Activated naive CD8-positive, alpha-beta T cell treated with anti-CD3 and anti-CD28 coated beads for 36 hours (primary cell): ENCODE data around the gene FAM221A. TPM values are rescaled to one million over a fixed set of nuclear protein-coding genes. Genes with fewer than 3 reads are reported as not detected.
"Not testable (repeated sequence)": the region's sequence is repeated elsewhere in the genome, so short reads cannot be mapped to it uniquely, and the experiment has no call there.

Experiments
- DNase-seq: peaks from one replicate; pipeline ENCODE4 v3.0.0; 2021
- H3K27ac Mint-ChIP-seq: one replicate; pipeline ENCODE4 v1.8.0; 2022; ENCODE audit warnings: mild to moderate bottlenecking, moderate library complexity, mixed read lengths
- H3K27me3 Mint-ChIP-seq: one replicate; pipeline ENCODE4 v1.8.0; 2022; ENCODE audit warnings: mild to moderate bottlenecking, mixed read lengths
- H3K36me3 Mint-ChIP-seq: one replicate; pipeline ENCODE4 v1.8.0; 2021; ENCODE audit warnings: mild to moderate bottlenecking, mixed read lengths
- H3K4me1 Mint-ChIP-seq: one replicate; pipeline ENCODE4 v1.8.0; 2021; ENCODE audit warnings: mixed read lengths
- H3K4me3 Mint-ChIP-seq: one replicate; pipeline ENCODE4 v1.8.0; 2022; ENCODE audit warnings: mild to moderate bottlenecking, moderate library complexity, mixed read lengths
- H3K9me3 Mint-ChIP-seq: one replicate; pipeline ENCODE4 v1.8.0; 2022; ENCODE audit warnings: mixed read lengths
- total RNA-seq, 2 experiments: library from RNA; stranded (reverse); gene quantifications; one replicate each; pipeline ENCODE4 v1.2.3, GENCODE V29; 2021

Gene FAM221A
- total RNA-seq, result 1 to 10 TPM; 4.6 to 4.7 TPM

- Mint-ChIP-seq H3K27ac (peak within 1 kb of the TSS; percentile 72), H3K27me3 (peaks cover 2% of the 10 kb centered on the region), H3K4me1 (peaks cover 10% of the 10 kb centered on the region), H3K4me3 (peak within 1 kb of the TSS; percentile 85), H3K9me3 (peaks cover 3% of the 10 kb centered on the region), H3K36me3 (peaks cover 5% of the 10 kb centered on the region)
- DNase-seq, result peak; percentile 85
Measured at GRCh38 chr7:23679898-23680413, at the start of gene FAM221A. TSS of gene FAM221A (plus strand) at chr7:23680199. CDS start at chr7:23680219, 20 bp downstream.

GRCh38 chr7:23633417-23633816 is 46.6 kb upstream of the FAM221A start:
- peaks cover 3% of the 10 kb centered on the region for H3K36me3 Mint-ChIP-seq
- no peak overlapping the region for H3K4me3 Mint-ChIP-seq
- H3K9me3 Mint-ChIP-seq, result no peaks in the 10 kb centered on the region
- H3K27ac Mint-ChIP-seq, result no peak overlapping the region
- H3K4me1 Mint-ChIP-seq, result no peaks in the 10 kb centered on the region
- no peaks in the 10 kb centered on the region for H3K27me3 Mint-ChIP-seq
- DNase-seq, result no peak

- no peak for DNase-seq
- peaks cover 4% of the 10 kb centered on the region for H3K36me3 Mint-ChIP-seq
- no peak overlapping the region for H3K27ac Mint-ChIP-seq
- H3K9me3 Mint-ChIP-seq, result no peaks in the 10 kb centered on the region
- no peaks in the 10 kb centered on the region for H3K27me3 Mint-ChIP-seq
- peaks cover 4% of the 10 kb centered on the region for H3K4me1 Mint-ChIP-seq
- no peak overlapping the region for H3K4me3 Mint-ChIP-seq
Measured at GRCh38 chr7:23645822-23646221, 34.2 kb upstream of the FAM221A start.

GRCh38 chr7:23653942-23654341 is 26.1 kb upstream of the FAM221A start:
- H3K36me3 Mint-ChIP-seq, result peaks cover 11% of the 10 kb centered on the region
- H3K27ac Mint-ChIP-seq, result no peak overlapping the region
- no peak overlapping the region for H3K4me3 Mint-ChIP-seq

GRCh38 chr7:23654508-23654907 is 25.5 kb upstream of the FAM221A start:
- Mint-ChIP-seq H3K9me3 (peaks cover 28% of the 10 kb centered on the region), H3K27ac (no peak overlapping the region), H3K4me3 (no peak overlapping the region), H3K36me3 (peaks cover 11% of the 10 kb centered on the region), H3K4me1 (no peaks in the 10 kb centered on the region), H3K27me3 (no peaks in the 10 kb centered on the region)
- no peak for DNase-seq

More at GRCh38 chr7:23653942-23654341, 26.1 kb upstream of the FAM221A start:
- peaks cover 24% of the 10 kb centered on the region for H3K9me3 Mint-ChIP-seq
- no peak for DNase-seq
- no peaks in the 10 kb centered on the region for H3K4me1 Mint-ChIP-seq
- no peaks in the 10 kb centered on the region for H3K27me3 Mint-ChIP-seq

- peaks cover 11% of the 10 kb centered on the region for H3K36me3 Mint-ChIP-seq
- no peak for DNase-seq
- H3K9me3 Mint-ChIP-seq, result peaks cover 29% of the 10 kb centered on the region
- no peak overlapping the region for H3K27ac Mint-ChIP-seq
- H3K4me3 Mint-ChIP-seq, result no peak overlapping the region
- H3K27me3 Mint-ChIP-seq, result no peaks in the 10 kb centered on the region
- no peaks in the 10 kb centered on the region for H3K4me1 Mint-ChIP-seq
Measured at GRCh38 chr7:23655433-23655832, 24.6 kb upstream of the FAM221A start.

- H3K4me3 Mint-ChIP-seq, result no peak overlapping the region
- no peaks in the 10 kb centered on the region for H3K4me1 Mint-ChIP-seq
- no peaks in the 10 kb centered on the region for H3K27me3 Mint-ChIP-seq
- H3K36me3 Mint-ChIP-seq, result peaks cover 5% of the 10 kb centered on the region
- DNase-seq, result no peak
- H3K27ac Mint-ChIP-seq, result no peak overlapping the region
- H3K9me3 Mint-ChIP-seq, result peaks cover 24% of the 10 kb centered on the region
Measured at GRCh38 chr7:23658831-23659427, 21.1 kb upstream of the FAM221A start.

GRCh38 chr7:23661385-23661784 is 18.6 kb upstream of the FAM221A start:
- no peaks in the 10 kb centered on the region for H3K4me1 Mint-ChIP-seq
- no peak overlapping the region for H3K27ac Mint-ChIP-seq
- no peak overlapping the region for H3K4me3 Mint-ChIP-seq
- peaks cover 10% of the 10 kb centered on the region for H3K9me3 Mint-ChIP-seq
- H3K27me3 Mint-ChIP-seq, result no peaks in the 10 kb centered on the region
- no peak for DNase-seq
- peaks cover 2% of the 10 kb centered on the region for H3K36me3 Mint-ChIP-seq

- Mint-ChIP-seq H3K27me3 (no peaks in the 10 kb centered on the region), H3K27ac (no peak overlapping the region), H3K4me1 (no peaks in the 10 kb centered on the region), H3K4me3 (no peak overlapping the region), H3K36me3 (no peaks in the 10 kb centered on the region), H3K9me3 (peaks cover 10% of the 10 kb centered on the region)
- DNase-seq, result no peak
Measured at GRCh38 chr7:23662124-23662983, 17.6 kb upstream of the FAM221A start.

GRCh38 chr7:23662984-23663313 is 17.1 kb upstream of the FAM221A start:
- no peaks in the 10 kb centered on the region for H3K27me3 Mint-ChIP-seq
- H3K9me3 Mint-ChIP-seq, result peaks cover 10% of the 10 kb centered on the region
- no peak overlapping the region for H3K4me3 Mint-ChIP-seq
- no peak overlapping the region for H3K27ac Mint-ChIP-seq
- no peaks in the 10 kb centered on the region for H3K36me3 Mint-ChIP-seq
- H3K4me1 Mint-ChIP-seq, result no peaks in the 10 kb centered on the region
- no peak for DNase-seq

- Mint-ChIP-seq H3K9me3 (peaks cover 3% of the 10 kb centered on the region), H3K27ac (no peak overlapping the region), H3K36me3 (no peaks in the 10 kb centered on the region), H3K4me3 (no peak overlapping the region), H3K4me1 (no peaks in the 10 kb centered on the region), H3K27me3 (no peaks in the 10 kb centered on the region)
- no peak for DNase-seq
Measured at GRCh38 chr7:23664122-23664521, 15.9 kb upstream of the FAM221A start.

GRCh38 chr7:23672033-23672432 is 8.0 kb upstream of the FAM221A start:
- H3K9me3 Mint-ChIP-seq, result no peaks in the 10 kb centered on the region
- no peaks in the 10 kb centered on the region for H3K36me3 Mint-ChIP-seq
- no peak overlapping the region for H3K27ac Mint-ChIP-seq
- peaks cover 6% of the 10 kb centered on the region for H3K27me3 Mint-ChIP-seq
- no peak overlapping the region for H3K4me3 Mint-ChIP-seq
- no peaks in the 10 kb centered on the region for H3K4me1 Mint-ChIP-seq
- DNase-seq, result no peak

GRCh38 chr7:23680414-23681405 is 711 bp downstream of the FAM221A start:
- peaks cover 3% of the 10 kb centered on the region for H3K9me3 Mint-ChIP-seq
- H3K27ac Mint-ChIP-seq, result no peak overlapping the region

GRCh38 chr7:23684041-23684440 is 4.0 kb downstream of the FAM221A start:
- H3K9me3 Mint-ChIP-seq, H3K27me3 Mint-ChIP-seq, H3K36me3 Mint-ChIP-seq, DNase-seq, H3K27ac Mint-ChIP-seq, H3K4me3 Mint-ChIP-seq, H3K4me1 Mint-ChIP-seq: not testable (repeated sequence)

More at GRCh38 chr7:23680414-23681405, 711 bp downstream of the FAM221A start:
- peaks cover 5% of the 10 kb centered on the region for H3K36me3 Mint-ChIP-seq
- DNase-seq, result peak; percentile 44
- H3K4me3 Mint-ChIP-seq, result peak overlapping the region; percentile 85
- H3K4me1 Mint-ChIP-seq, result peaks cover 10% of the 10 kb centered on the region
- no peaks in the 10 kb centered on the region for H3K27me3 Mint-ChIP-seq

- Mint-ChIP-seq H3K36me3 (no peaks in the 10 kb centered on the region), H3K27me3 (no peaks in the 10 kb centered on the region)
Measured at GRCh38 chr7:23685731-23686130, 5.7 kb downstream of the FAM221A start.

More at GRCh38 chr7:23685731-23686130, 5.7 kb downstream of the FAM221A start:
- Mint-ChIP-seq H3K27ac (no peak overlapping the region), H3K9me3 (no peaks in the 10 kb centered on the region), H3K4me3 (no peak overlapping the region), H3K4me1 (peaks cover 2% of the 10 kb centered on the region)
- DNase-seq, result no peak
